GM23248 (cell line): ENCODE measurements around the gene ATP13A3.

Source experiments
- EZH2 ChIP-seq: fragments of 200-600 bp; sonication (generic); IDR thresholded peaks from 2 replicates; pipeline ENCODE4 v1.6.1; 2018; ENCODE audit warnings: antibody characterized with exemption, mild to moderate bottlenecking; ENCODE audit not compliant: insufficient read depth, poor library complexity, severe bottlenecking
- EZH2phosphoT487 ChIP-seq: fragments of 200-600 bp; sonication (generic); IDR thresholded peaks from 2 replicates; pipeline ENCODE4 v1.6.1; 2018; ENCODE audit warnings: antibody characterized with exemption, moderate library complexity, mild to moderate bottlenecking, low read depth; ENCODE audit not compliant: insufficient read depth

- no peak for TF ChIP-seq EZH2
- TF ChIP-seq EZH2phosphoT487: no peak
These were observed 36.5 kb downstream of the ATP13A3 start for GRCh38 chr3:194450341-194450740.
